ENCODE measurements around the gene RHEX. TPM values are rescaled to one million over a fixed set of nuclear protein-coding genes. Genes with fewer than 3 reads are reported as not detected.

RHEX gene
- total and polyA plus RNA-seq, 2 of the 13 experiments (the other 11 are each of a cell fraction or from before 2014, with no cell fraction given) = 1.4 to 2.7 TPM

DNA sequence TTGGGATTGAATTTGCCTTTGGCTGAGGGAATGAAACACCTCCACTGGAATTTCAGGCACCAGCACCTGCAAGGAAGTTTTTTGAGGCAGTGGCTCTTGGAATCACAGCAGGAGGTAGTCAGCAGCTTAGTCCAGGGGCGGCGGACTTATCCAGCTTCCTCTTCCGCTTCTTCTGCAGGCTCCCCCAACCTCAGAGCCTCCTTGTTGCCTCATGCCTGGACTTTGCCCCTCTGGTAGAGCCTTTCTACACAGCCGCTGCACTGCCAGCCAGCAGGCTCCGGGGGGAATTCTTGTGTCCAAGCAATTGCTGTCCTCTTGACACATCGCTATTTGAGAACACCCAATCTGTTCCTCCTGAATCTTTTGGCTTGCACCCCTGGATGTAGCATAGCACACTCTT, 4.4 kb upstream of the RHEX start (continued):
- TF ChIP-seq, protein P1, sequence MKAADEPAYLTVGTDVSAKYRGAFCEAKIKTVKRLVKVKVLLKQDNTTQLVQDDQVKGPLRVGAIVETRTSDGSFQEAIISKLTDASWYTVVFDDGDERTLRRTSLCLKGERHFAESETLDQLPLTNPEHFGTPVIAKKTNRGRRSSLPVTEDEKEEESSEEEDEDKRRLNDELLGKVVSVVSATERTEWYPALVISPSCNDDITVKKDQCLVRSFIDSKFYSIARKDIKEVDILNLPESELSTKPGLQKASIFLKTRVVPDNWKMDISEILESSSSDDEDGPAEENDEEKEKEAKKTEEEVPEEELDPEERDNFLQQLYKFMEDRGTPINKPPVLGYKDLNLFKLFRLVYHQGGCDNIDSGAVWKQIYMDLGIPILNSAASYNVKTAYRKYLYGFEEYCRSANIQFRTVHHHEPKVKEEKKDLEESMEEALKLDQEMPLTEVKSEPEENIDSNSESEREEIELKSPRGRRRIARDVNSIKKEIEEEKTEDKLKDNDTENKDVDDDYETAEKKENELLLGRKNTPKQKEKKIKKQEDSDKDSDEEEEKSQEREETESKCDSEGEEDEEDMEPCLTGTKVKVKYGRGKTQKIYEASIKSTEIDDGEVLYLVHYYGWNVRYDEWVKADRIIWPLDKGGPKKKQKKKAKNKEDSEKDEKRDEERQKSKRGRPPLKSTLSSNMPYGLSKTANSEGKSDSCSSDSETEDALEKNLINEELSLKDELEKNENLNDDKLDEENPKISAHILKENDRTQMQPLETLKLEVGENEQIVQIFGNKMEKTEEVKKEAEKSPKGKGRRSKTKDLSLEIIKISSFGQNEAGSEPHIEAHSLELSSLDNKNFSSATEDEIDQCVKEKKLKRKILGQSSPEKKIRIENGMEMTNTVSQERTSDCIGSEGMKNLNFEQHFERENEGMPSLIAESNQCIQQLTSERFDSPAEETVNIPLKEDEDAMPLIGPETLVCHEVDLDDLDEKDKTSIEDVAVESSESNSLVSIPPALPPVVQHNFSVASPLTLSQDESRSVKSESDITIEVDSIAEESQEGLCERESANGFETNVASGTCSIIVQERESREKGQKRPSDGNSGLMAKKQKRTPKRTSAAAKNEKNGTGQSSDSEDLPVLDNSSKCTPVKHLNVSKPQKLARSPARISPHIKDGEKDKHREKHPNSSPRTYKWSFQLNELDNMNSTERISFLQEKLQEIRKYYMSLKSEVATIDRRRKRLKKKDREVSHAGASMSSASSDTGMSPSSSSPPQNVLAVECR (CRISPR knock-in tag; IDR thresholded peaks at IDR 0.05; ENCODE audit: borderline replicate concordance) = peak; percentile 63; the same call in 1 of the 2 replicates
- TF ChIP-seq TARDBP (CRISPR knock-in tag; IDR thresholded peaks at IDR 0.05) = 0 out of 2 replicates have a peak, but pooled peaks have one; percentile 24
- TF ChIP-seq ATF1 (CRISPR knock-in tag; IDR thresholded peaks at IDR 0.05) = no peak
- TF ChIP-seq IRF2 (CRISPR knock-in tag; IDR thresholded peaks at IDR 0.05) = peak; percentile 37; the same call in 1 of the 2 replicates
- TF ChIP-seq FOXP1 (IDR thresholded peaks at IDR 0.05) = no peak
- TF ChIP-seq FOXP1 (CRISPR knock-in tag; IDR thresholded peaks at IDR 0.05) = no peak
- TF ChIP-seq ZFY (CRISPR knock-in tag; IDR thresholded peaks at IDR 0.05) = peak; percentile 35; the same call in 1 of the 2 replicates
- no peak for TF ChIP-seq SOX6 (IDR thresholded peaks at IDR 0.05)
- TF ChIP-seq SOX6 (CRISPR knock-in tag; IDR thresholded peaks at IDR 0.05) = peak; percentile 64; the same call in 1 of the 2 replicates
- TF ChIP-seq PHF20 (CRISPR knock-in tag; IDR thresholded peaks at IDR 0.05) = peak; percentile 41; the same call in 1 of the 2 replicates
- TF ChIP-seq MAZ (IDR thresholded peaks at IDR 0.05; ENCODE audit: borderline replicate concordance, low read depth, low read length) = no peak
- 0 out of 2 replicates have a peak, but pooled peaks have one; percentile 23 for TF ChIP-seq MAZ (CRISPR knock-in tag; IDR thresholded peaks at IDR 0.05; ENCODE audit: low read depth)
- TF ChIP-seq, protein P2, sequence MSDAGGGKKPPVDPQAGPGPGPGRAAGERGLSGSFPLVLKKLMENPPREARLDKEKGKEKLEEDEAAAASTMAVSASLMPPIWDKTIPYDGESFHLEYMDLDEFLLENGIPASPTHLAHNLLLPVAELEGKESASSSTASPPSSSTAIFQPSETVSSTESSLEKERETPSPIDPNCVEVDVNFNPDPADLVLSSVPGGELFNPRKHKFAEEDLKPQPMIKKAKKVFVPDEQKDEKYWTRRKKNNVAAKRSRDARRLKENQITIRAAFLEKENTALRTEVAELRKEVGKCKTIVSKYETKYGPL (CRISPR knock-in tag; IDR thresholded peaks at IDR 0.05) = no peak
- 0 out of 2 replicates have a peak, but pooled peaks have one; percentile 72 for TF ChIP-seq DNMT3B (CRISPR knock-in tag; conservative IDR thresholded peaks at IDR 0.05)
- no peak for TF ChIP-seq NONO (IDR thresholded peaks at IDR 0.05)
- 0 out of 2 replicates have a peak, but pooled peaks have one; percentile 36 for TF ChIP-seq NONO (CRISPR knock-in tag; conservative IDR thresholded peaks at IDR 0.05)
- TF ChIP-seq SIX1 (CRISPR knock-in tag; IDR thresholded peaks at IDR 0.05; ENCODE audit: borderline replicate concordance) = no peak
- TF ChIP-seq HDAC2 (CRISPR knock-in tag; IDR thresholded peaks at IDR 0.05) = peak; percentile 71; the same call in 1 of the 2 replicates
- TF ChIP-seq PITX1 (CRISPR knock-in tag; IDR thresholded peaks at IDR 0.05) = peak; percentile 51; the same call in 1 of the 2 replicates
- peak; percentile 86 for TF ChIP-seq SALL1 (CRISPR knock-in tag; IDR thresholded peaks at IDR 0.05)
- no peak for TF ChIP-seq ZNF607 (CRISPR knock-in tag; IDR thresholded peaks at IDR 0.05; ENCODE audit: borderline replicate concordance)
- TF ChIP-seq TOPORS (CRISPR knock-in tag; IDR thresholded peaks at IDR 0.05) = no peak
- TF ChIP-seq ZNF264 (CRISPR knock-in tag; IDR thresholded peaks at IDR 0.05) = 0 out of 2 replicates have a peak, but pooled peaks have one; percentile 28
- TF ChIP-seq PLRG1 (conservative IDR thresholded peaks at IDR 0.05) = no peak
- TF ChIP-seq, protein P3, sequence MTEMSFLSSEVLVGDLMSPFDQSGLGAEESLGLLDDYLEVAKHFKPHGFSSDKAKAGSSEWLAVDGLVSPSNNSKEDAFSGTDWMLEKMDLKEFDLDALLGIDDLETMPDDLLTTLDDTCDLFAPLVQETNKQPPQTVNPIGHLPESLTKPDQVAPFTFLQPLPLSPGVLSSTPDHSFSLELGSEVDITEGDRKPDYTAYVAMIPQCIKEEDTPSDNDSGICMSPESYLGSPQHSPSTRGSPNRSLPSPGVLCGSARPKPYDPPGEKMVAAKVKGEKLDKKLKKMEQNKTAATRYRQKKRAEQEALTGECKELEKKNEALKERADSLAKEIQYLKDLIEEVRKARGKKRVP (CRISPR knock-in tag; IDR thresholded peaks at IDR 0.05) = peak in 1 of 2 experiments; percentile 84; a peak in 2 of 4 replicates
- TF ChIP-seq DR1 (CRISPR knock-in tag; IDR thresholded peaks at IDR 0.05) = no peak
- TF ChIP-seq, protein P4, sequence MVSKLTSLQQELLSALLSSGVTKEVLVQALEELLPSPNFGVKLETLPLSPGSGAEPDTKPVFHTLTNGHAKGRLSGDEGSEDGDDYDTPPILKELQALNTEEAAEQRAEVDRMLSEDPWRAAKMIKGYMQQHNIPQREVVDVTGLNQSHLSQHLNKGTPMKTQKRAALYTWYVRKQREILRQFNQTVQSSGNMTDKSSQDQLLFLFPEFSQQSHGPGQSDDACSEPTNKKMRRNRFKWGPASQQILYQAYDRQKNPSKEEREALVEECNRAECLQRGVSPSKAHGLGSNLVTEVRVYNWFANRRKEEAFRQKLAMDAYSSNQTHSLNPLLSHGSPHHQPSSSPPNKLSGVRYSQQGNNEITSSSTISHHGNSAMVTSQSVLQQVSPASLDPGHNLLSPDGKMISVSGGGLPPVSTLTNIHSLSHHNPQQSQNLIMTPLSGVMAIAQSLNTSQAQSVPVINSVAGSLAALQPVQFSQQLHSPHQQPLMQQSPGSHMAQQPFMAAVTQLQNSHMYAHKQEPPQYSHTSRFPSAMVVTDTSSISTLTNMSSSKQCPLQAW (CRISPR knock-in tag; IDR thresholded peaks at IDR 0.05) = peak; percentile 74; the same call in 1 of the 2 replicates

Data from HepG2 (cell line).